ENCODE data around the gene SEMA4F.

SEMA4F gene

DNA sequence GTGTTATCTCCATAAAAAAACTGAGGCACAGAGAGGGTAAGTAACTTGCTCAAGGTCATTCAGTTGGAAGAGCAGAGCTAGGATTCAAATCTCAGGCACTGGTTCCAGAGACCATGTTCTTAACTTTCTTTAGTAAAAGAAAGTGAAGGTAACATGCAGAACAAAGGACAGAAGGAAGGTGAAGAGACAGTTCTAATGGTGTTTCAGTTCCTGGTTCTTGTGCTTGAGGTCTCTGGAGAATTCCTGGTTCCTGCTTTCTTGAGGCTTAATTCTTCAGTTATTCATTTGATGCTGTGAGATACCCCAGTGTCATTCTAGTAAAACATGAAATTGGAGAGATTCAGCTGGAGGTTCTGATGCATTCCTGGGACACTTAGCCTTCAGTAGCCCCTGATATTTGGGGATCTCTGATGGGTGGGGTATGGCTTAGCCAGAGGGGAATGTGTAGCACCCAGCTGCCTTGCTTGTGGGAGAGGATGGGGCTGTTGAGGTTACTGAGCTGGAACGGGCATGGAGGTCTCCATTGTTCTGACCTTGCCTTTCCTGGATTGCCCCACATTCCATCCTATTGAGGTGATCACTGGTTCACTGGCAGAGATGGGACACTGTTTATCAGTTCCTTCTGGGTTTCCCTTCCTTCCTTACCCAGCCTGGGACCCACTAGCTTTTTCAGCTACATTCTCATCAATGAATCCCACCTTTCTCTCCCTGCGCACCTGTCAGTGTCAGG is 46.8 kb downstream of the SEMA4F start:
- H3K4me3 ChIP-seq (replicated peaks; ENCODE audit: insufficient read depth, low read length): no peak overlapping the region
- no peak for TF ChIP-seq CTCF (IDR thresholded peaks at IDR 0.05; ENCODE audit: insufficient read depth, low read length)
- TF ChIP-seq GABPA (IDR thresholded peaks at IDR 0.05; ENCODE audit: low read depth): no peak
- no peaks in the 10 kb centered on the region for H3K27me3 ChIP-seq (ENCODE audit: insufficient read depth, poor library complexity, severe bottlenecking)
- no peak for DNase-seq (ENCODE audit: low read depth in 1 of 2, low spot score in 1 of 2)
- no peak overlapping the region for H3K27ac ChIP-seq (replicated peaks)

- Histone ChIP-seq H3K27me3 (ENCODE audit: insufficient read depth, poor library complexity, severe bottlenecking) (no peaks in the 10 kb centered on the region), H3K27ac (replicated peaks) (no peak overlapping the region)
- DNase-seq (ENCODE audit: low read depth in 1 of 2, low spot score in 1 of 2): no peak
Observed at GRCh38 chr2:74702001-74702715, 48.1 kb downstream of the SEMA4F start.

DNA sequence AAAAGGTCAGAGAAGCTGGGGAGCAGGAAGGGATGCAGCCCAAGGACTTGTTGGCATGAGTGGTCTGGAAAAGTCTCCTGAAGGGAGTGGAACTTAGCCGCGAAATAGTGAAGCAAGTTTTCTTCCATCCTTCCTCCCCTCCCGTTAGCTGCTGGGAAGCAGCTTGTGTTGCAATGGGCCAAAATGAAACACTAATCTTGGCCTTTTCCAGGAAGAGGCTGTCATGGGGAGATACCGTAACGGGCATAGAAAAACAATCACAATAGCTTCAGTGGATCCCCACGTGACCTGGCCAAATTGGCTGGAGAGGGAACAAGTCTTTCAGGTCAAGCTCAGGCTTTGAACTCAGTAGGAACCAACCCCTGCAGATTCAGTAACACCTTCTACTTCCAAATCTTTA is 49.3 kb downstream of the SEMA4F start:
- H3K4me3 ChIP-seq (replicated peaks; ENCODE audit: insufficient read depth, low read length): no peak overlapping the region
- no peak for TF ChIP-seq POLR2AphosphoS5 (IDR thresholded peaks at IDR 0.05; ENCODE audit: low read depth)
- TF ChIP-seq REST (IDR thresholded peaks at IDR 0.05; ENCODE audit: insufficient replicate concordance, low read depth): no peak
- TF ChIP-seq CTCF (IDR thresholded peaks at IDR 0.05; ENCODE audit: insufficient read depth, low read length): no peak
- no peak for TF ChIP-seq SPI1 (IDR thresholded peaks at IDR 0.05; ENCODE audit: borderline replicate concordance, low read depth)
- H3K27me3 ChIP-seq (ENCODE audit: insufficient read depth, poor library complexity, severe bottlenecking): no peaks in the 10 kb centered on the region
- peak in 1 of 2 experiments; percentile 5 for DNase-seq (ENCODE audit: low read depth in 1 of 2, low spot score in 1 of 2)
- no peak overlapping the region for H3K27ac ChIP-seq (replicated peaks)

More at GRCh38 chr2:74702001-74702715, 48.1 kb downstream of the SEMA4F start:
- TF ChIP-seq SPI1 (IDR thresholded peaks at IDR 0.05; ENCODE audit: borderline replicate concordance, low read depth) (no peak), GABPA (IDR thresholded peaks at IDR 0.05; ENCODE audit: low read depth) (no peak), POLR2AphosphoS5 (IDR thresholded peaks at IDR 0.05; ENCODE audit: low read depth) (no peak), CTCF (IDR thresholded peaks at IDR 0.05; ENCODE audit: insufficient read depth, low read length) (no peak), REST (IDR thresholded peaks at IDR 0.05; ENCODE audit: insufficient replicate concordance, low read depth) (no peak)
- H3K4me3 ChIP-seq (replicated peaks; ENCODE audit: insufficient read depth, low read length): no peak overlapping the region
